Neural cell (in vitro differentiated cells): Measurements from ENCODE around the gene PDLIM3.

Experiments
- EP300 ChIP-seq: fragments of 450-650 bp; conservative IDR thresholded peaks from 2 replicates; pipeline ENCODE4 v1.6.1; 2014; ENCODE audit warnings: antibody characterized with exemption, mild to moderate bottlenecking, moderate library complexity; ENCODE audit not compliant: poor library complexity, severe bottlenecking
- EZH2 ChIP-seq: fragments of 200-600, 300-800 bp; shearing (Covaris generic), sonication (generic); IDR thresholded peaks from 2 replicates; pipeline ENCODE4 v1.6.1; 2014; ENCODE audit warnings: antibody characterized with exemption, low read length, borderline replicate concordance, mild to moderate bottlenecking; ENCODE audit not compliant: insufficient read depth, poor library complexity, severe bottlenecking
- MXI1 ChIP-seq: fragments of 450-650 bp; conservative IDR thresholded peaks from 2 replicates; pipeline ENCODE4 v1.6.1; 2014; ENCODE audit warnings: antibody characterized with exemption, mild to moderate bottlenecking; ENCODE audit not compliant: poor library complexity, severe bottlenecking
- POLR2AphosphoS5 ChIP-seq: IDR thresholded peaks from 2 replicates; pipeline ENCODE4 v1.6.1; 2012
- RAD21 ChIP-seq: fragments of 450-650 bp; conservative IDR thresholded peaks from 2 replicates; pipeline ENCODE4 v1.6.1; 2014; ENCODE audit warnings: antibody characterized with exemption, mild to moderate bottlenecking, moderate library complexity
- SMC3 ChIP-seq: fragments of 450-650 bp; conservative IDR thresholded peaks from 2 replicates; pipeline ENCODE4 v1.6.1; 2014; ENCODE audit warnings: antibody characterized with exemption, mild to moderate bottlenecking, moderate library complexity; ENCODE audit not compliant: poor library complexity
- TAF1 ChIP-seq: IDR thresholded peaks from 2 replicates; pipeline ENCODE4 v1.6.1; 2012; ENCODE audit warnings: low read depth
- TF ChIP-seq, protein P1 (sequence below): fragments of 450-650 bp; IDR thresholded peaks from 2 replicates; pipeline ENCODE4 v1.5.1; 2014; ENCODE audit warnings: antibody characterized with exemption, mild to moderate bottlenecking, moderate library complexity; ENCODE audit not compliant: poor library complexity, severe bottlenecking
- TF ChIP-seq, protein P2 (sequence below): IDR thresholded peaks from 2 replicates; pipeline ENCODE4 v1.6.1; 2012; ENCODE audit warnings: borderline replicate concordance

DNA sequence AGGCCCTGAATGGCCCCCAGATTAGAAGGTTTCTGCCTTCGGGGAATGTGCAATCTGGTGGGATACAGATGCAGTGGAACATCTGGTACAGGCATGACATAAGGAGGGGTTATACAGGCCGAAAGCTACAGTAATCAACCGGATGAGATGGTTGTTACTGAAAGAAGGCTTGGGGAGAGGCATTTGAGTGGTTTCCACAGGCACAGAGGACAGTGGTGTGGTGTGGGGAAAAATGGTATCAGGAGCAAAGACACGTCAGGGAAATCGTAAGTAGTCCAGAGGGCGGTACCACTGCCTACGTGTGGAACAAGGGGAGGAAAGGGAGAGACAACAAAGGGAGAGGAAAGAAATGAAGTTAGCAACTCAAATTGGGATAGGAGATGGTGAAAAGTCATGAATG lies 3.0 kb downstream of the PDLIM3 start:
- TF ChIP-seq, protein P1, sequence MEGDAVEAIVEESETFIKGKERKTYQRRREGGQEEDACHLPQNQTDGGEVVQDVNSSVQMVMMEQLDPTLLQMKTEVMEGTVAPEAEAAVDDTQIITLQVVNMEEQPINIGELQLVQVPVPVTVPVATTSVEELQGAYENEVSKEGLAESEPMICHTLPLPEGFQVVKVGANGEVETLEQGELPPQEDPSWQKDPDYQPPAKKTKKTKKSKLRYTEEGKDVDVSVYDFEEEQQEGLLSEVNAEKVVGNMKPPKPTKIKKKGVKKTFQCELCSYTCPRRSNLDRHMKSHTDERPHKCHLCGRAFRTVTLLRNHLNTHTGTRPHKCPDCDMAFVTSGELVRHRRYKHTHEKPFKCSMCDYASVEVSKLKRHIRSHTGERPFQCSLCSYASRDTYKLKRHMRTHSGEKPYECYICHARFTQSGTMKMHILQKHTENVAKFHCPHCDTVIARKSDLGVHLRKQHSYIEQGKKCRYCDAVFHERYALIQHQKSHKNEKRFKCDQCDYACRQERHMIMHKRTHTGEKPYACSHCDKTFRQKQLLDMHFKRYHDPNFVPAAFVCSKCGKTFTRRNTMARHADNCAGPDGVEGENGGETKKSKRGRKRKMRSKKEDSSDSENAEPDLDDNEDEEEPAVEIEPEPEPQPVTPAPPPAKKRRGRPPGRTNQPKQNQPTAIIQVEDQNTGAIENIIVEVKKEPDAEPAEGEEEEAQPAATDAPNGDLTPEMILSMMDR: no peak
- TF ChIP-seq EP300 (no peak), EZH2 (no peak), POLR2AphosphoS5 (no peak), MXI1 (no peak), TAF1 (no peak), RAD21 (no peak), SMC3 (no peak)
- TF ChIP-seq, protein P2, sequence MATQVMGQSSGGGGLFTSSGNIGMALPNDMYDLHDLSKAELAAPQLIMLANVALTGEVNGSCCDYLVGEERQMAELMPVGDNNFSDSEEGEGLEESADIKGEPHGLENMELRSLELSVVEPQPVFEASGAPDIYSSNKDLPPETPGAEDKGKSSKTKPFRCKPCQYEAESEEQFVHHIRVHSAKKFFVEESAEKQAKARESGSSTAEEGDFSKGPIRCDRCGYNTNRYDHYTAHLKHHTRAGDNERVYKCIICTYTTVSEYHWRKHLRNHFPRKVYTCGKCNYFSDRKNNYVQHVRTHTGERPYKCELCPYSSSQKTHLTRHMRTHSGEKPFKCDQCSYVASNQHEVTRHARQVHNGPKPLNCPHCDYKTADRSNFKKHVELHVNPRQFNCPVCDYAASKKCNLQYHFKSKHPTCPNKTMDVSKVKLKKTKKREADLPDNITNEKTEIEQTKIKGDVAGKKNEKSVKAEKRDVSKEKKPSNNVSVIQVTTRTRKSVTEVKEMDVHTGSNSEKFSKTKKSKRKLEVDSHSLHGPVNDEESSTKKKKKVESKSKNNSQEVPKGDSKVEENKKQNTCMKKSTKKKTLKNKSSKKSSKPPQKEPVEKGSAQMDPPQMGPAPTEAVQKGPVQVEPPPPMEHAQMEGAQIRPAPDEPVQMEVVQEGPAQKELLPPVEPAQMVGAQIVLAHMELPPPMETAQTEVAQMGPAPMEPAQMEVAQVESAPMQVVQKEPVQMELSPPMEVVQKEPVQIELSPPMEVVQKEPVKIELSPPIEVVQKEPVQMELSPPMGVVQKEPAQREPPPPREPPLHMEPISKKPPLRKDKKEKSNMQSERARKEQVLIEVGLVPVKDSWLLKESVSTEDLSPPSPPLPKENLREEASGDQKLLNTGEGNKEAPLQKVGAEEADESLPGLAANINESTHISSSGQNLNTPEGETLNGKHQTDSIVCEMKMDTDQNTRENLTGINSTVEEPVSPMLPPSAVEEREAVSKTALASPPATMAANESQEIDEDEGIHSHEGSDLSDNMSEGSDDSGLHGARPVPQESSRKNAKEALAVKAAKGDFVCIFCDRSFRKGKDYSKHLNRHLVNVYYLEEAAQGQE: no peak
